ENCODE measurements around the gene ZBTB7C. TPM values are rescaled to one million over a fixed set of nuclear protein-coding genes. Genes with fewer than 3 reads are reported as not detected.

The ZBTB7C gene
- total RNA-seq, 4 donors from 2014 or later = 38.2 to 92.3 (median 52.4) TPM

DNA sequence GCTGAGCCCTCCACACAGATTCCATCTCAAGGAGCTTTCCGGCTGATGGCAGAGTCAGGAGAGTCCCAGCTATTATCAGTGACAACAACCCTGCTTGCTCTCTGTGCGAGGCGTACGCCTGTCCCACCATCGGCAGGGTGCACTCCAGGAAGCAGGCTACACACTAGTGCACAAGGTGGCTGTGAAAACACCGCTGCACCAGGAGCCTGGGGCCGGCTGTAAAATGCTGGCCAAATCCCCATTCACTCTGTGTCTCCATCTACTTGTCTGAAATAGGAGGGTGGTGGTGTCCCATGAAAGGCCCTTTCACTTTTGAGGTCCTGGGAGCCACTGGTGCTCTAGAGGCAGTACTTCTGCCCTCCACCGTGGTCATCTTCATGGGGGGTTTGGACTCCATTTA, 295.5 kb downstream of the ZBTB7C start:
- peak overlapping the region in 2 of 4 donors; percentile 25 to 29 for H3K27ac ChIP-seq
- H3K4me3 ChIP-seq = no peak overlapping the region
- no peak for DNase-seq
- H3K9me3 ChIP-seq = no peaks in the 10 kb centered on the region
- peaks cover 0 to 48% (median 0%) of the 10 kb centered on the region in 3 donors for H3K36me3 ChIP-seq
- intact Hi-C loops (cut with DNase I) = no loop called here
- TF ChIP-seq, protein P1, sequence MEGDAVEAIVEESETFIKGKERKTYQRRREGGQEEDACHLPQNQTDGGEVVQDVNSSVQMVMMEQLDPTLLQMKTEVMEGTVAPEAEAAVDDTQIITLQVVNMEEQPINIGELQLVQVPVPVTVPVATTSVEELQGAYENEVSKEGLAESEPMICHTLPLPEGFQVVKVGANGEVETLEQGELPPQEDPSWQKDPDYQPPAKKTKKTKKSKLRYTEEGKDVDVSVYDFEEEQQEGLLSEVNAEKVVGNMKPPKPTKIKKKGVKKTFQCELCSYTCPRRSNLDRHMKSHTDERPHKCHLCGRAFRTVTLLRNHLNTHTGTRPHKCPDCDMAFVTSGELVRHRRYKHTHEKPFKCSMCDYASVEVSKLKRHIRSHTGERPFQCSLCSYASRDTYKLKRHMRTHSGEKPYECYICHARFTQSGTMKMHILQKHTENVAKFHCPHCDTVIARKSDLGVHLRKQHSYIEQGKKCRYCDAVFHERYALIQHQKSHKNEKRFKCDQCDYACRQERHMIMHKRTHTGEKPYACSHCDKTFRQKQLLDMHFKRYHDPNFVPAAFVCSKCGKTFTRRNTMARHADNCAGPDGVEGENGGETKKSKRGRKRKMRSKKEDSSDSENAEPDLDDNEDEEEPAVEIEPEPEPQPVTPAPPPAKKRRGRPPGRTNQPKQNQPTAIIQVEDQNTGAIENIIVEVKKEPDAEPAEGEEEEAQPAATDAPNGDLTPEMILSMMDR (IDR thresholded peaks at IDR 0.05) = no peak
- no peak for TF ChIP-seq POLR2A (IDR thresholded peaks at IDR 0.05)
- H3K4me1 ChIP-seq = peaks cover 6 to 80% (median 10%) of the 10 kb centered on the region in 3 donors
- 42 to 46% methylated on average over 6 of the region's 8 CpGs for WGBS, 2 donors
- H3K27me3 ChIP-seq = no peaks in the 10 kb centered on the region

DNA sequence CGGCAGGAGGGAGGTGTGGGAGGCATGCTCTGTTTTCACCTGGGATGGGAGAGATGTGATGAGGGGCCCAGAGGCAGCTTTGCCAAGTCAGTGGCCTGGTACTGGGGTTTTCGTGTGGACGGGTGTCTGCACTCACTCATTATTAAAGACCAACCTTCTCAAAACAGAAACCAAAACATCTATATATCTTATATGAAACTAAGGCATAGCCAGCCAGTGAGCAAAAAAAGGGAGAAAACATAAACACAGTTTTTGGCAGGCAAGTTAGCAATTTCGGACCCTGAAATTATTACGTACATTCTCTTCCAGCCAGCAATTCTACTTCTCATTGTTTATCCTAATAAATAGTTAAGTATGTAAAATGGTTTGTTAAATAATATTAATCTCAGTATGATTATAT, 297.6 kb downstream of the ZBTB7C start:
- no peak overlapping the region for H3K4me3 ChIP-seq
- peaks cover 0 to 54% (median 0%) of the 10 kb centered on the region in 3 donors for H3K36me3 ChIP-seq
- peaks cover 9 to 82% (median 15%) of the 10 kb centered on the region in 3 donors for H3K4me1 ChIP-seq
- no peak overlapping the region for H3K27ac ChIP-seq
- TF ChIP-seq, protein P1 (IDR thresholded peaks at IDR 0.05) = no peak
- TF ChIP-seq POLR2A (IDR thresholded peaks at IDR 0.05) = no peak
- H3K27me3 ChIP-seq = no peaks in the 10 kb centered on the region
- intact Hi-C loops (cut with DNase I) = no loop called here
- H3K9me3 ChIP-seq = no peaks in the 10 kb centered on the region
- 65% methylated on average over 5 of the region's 5 CpGs for WGBS, 2 donors
- no peak for DNase-seq

DNA sequence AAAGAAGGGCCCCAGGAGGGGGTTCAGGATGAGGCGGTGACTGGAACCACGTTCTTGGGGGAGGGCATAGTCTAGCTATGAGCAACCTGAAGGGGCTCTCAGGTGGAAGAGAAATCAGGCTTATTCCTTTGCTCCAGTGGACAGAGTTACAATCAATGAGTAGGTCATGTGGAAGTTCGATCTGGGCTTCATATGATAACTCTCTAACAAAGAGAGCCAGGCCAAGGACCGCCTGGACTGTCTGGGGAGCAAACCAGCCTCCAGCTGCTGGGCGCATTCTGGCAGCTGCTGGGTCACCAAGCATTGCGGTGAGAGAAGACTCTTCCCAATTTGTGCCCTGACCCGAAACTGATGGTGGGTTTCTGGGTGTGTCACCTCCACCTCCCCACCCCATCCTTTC, 298.4 kb downstream of the ZBTB7C start:
- WGBS, 2 donors = 84 to 100% methylated on average over 3 to 7 of the region's 7 CpGs
- TF ChIP-seq, protein P1 (IDR thresholded peaks at IDR 0.05) = no peak
- no peak for TF ChIP-seq POLR2A (IDR thresholded peaks at IDR 0.05)
- Histone ChIP-seq H3K27me3 (no peaks in the 10 kb centered on the region), H3K9me3 (no peaks in the 10 kb centered on the region), H3K4me1 (peaks cover 13 to 82% (median 15%) of the 10 kb centered on the region in 3 donors), H3K27ac (no peak overlapping the region), H3K36me3 (peaks cover 0 to 46% (median 0%) of the 10 kb centered on the region in 3 donors), H3K4me3 (no peak overlapping the region)
- no peak for DNase-seq
- intact Hi-C loops (cut with DNase I) = no loop called here

DNA sequence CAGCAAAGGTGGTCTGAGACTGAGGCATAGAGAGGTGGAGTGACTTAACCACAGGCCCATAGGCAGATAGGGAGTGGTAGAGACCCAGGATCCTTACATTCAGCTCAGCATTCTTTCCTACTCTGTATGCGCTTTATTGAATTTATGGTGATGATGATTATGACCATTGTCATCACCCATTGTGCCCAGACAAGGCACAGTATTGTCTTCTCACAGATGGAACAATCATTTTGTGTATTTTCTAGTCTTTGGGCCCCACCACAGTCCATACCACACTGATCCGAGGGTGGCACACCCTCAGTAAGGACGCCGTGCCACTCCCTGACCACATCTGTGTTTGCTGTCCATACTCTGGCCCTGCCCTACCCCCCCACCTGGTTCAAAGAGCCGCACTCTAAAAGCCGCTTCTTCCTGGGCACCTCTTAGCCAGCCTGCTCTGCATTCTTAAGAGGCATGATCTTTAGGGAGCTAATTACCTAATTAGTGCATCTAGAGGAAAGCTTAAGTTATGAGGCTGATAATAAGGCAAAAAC, 299.2 kb downstream of the ZBTB7C start:
- WGBS, 2 donors = 58 to 77% methylated on average over 6 of the region's 6 CpGs
- DNase-seq = no peak
- Histone ChIP-seq H3K9me3 (no peaks in the 10 kb centered on the region), H3K4me3 (no peak overlapping the region), H3K36me3 (peaks cover 0 to 42% (median 0%) of the 10 kb centered on the region in 3 donors), H3K27me3 (no peaks in the 10 kb centered on the region), H3K27ac (no peak overlapping the region), H3K4me1 (peaks cover 13 to 86% (median 18%) of the 10 kb centered on the region in 3 donors)
- intact Hi-C loops (cut with DNase I) = no loop called here
- TF ChIP-seq POLR2A (IDR thresholded peaks at IDR 0.05) = no peak
- TF ChIP-seq, protein P1 (IDR thresholded peaks at IDR 0.05) = no peak

DNA sequence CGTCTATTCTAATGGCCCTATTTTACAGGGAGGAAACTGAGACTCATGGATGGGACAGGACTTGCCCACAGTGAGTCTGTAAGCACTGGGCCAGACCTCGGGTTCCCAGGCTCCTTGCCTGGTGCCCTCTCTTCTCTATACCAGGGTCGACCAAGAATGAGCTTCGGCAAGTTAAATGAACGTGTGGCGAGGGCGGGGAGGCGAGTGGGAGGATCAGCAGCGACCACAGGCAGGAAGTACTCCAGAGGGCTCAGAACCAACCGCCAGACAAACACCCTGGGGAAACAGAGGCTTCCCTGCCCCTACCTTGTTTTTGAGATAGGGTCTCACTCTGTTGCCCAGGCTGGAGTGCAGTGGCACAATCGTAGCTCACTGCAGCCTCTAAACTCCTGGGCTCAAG, 301.0 kb downstream of the ZBTB7C start:
- DNase-seq = no peak
- intact Hi-C loops (cut with DNase I) = no loop called here
- Histone ChIP-seq H3K27me3 (no peaks in the 10 kb centered on the region), H3K9me3 (no peaks in the 10 kb centered on the region), H3K4me1 (peaks cover 12 to 77% (median 13%) of the 10 kb centered on the region in 3 donors), H3K27ac (peak overlapping the region in 2 of 4 donors; percentile 65 to 67), H3K4me3 (no peak overlapping the region), H3K36me3 (peaks cover 0 to 50% (median 0%) of the 10 kb centered on the region in 3 donors)
- 61 to 80% methylated on average over 5 to 6 of the region's 11 CpGs for WGBS, 2 donors
- TF ChIP-seq, protein P1 (IDR thresholded peaks at IDR 0.05) = no peak
- no peak for TF ChIP-seq POLR2A (IDR thresholded peaks at IDR 0.05)

Measured in esophagus squamous epithelium (tissue), 5 donors.